HUES64 (cell line): ENCODE data around the gene RPL29.

ENCODE experiments used
- H3K27ac ChIP-seq: 2 replicates; pipeline ENCODE4 v1.7.0; 2013; ENCODE audit warnings: low read depth, low read length, inconsistent platforms
- H3K27me3 ChIP-seq: 2 replicates; pipeline ENCODE4 v1.6.1; 2013; ENCODE audit warnings: mild to moderate bottlenecking, low read length; ENCODE audit not compliant: insufficient read depth
- H3K36me3 ChIP-seq: 2 replicates; pipeline ENCODE4 v1.6.1; 2013; ENCODE audit warnings: mild to moderate bottlenecking, low read length; ENCODE audit not compliant: insufficient read depth
- H3K4me1 ChIP-seq: 2 replicates; pipeline ENCODE4 v1.6.1; 2013; ENCODE audit warnings: mild to moderate bottlenecking, low read length, moderate library complexity; ENCODE audit not compliant: insufficient read depth
- H3K4me3 ChIP-seq: 2 replicates; pipeline ENCODE4 v1.5.1; 2013; ENCODE audit warnings: mild to moderate bottlenecking, low read length, moderate library complexity
- H3K9ac ChIP-seq: 2 replicates; pipeline ENCODE4 v1.6.1; 2013; ENCODE audit warnings: mild to moderate bottlenecking, low read depth, low read length
- H3K9me3 ChIP-seq: 2 replicates; pipeline ENCODE4 v1.6.1; 2013; ENCODE audit warnings: low read depth, low read length; ENCODE audit not compliant: insufficient read depth
- WGBS: fragments of 150-250, 120-280 bp; methylation state at CpG from one replicate; pipeline ENCODE4 v1.1.7; 2013; ENCODE audit warnings: missing lambda C conversion rate; 5-methylcytosine and 5-hydroxymethylcytosine counted together

Gene RPL29

GRCh38 chr3:51977446-51978142 lies 18.1 kb downstream of the RPL29 start:
- no peak overlapping the region for H3K27ac ChIP-seq
- no peak overlapping the region for H3K9ac ChIP-seq
- H3K36me3 ChIP-seq = no peaks in the 10 kb centered on the region
- peaks cover 18% of the 10 kb centered on the region for H3K4me1 ChIP-seq
- H3K9me3 ChIP-seq = no peaks in the 10 kb centered on the region
- H3K27me3 ChIP-seq = peaks cover 36% of the 10 kb centered on the region
- 96% methylated on average over 9 of the region's 9 CpGs for WGBS
- no peak overlapping the region for H3K4me3 ChIP-seq

GRCh38 chr3:51975852-51976549 lies 19.7 kb downstream of the RPL29 start:
- Histone ChIP-seq H3K9me3 (no peaks in the 10 kb centered on the region), H3K4me1 (peaks cover 14% of the 10 kb centered on the region; the same call in 1 of the 2 replicates), H3K27ac (no peak overlapping the region), H3K4me3 (peak overlapping the region; percentile 52), H3K27me3 (peaks cover 36% of the 10 kb centered on the region), H3K36me3 (no peaks in the 10 kb centered on the region), H3K9ac (no peak overlapping the region)
- WGBS = 49% methylated on average over 46 of the region's 46 CpGs

- Histone ChIP-seq H3K27ac (no peak within 1 kb of the TSS), H3K27me3 (peaks cover 36% of the 10 kb centered on the region), H3K4me1 (peaks cover 14% of the 10 kb centered on the region; the same call in 1 of the 2 replicates), H3K9me3 (no peaks in the 10 kb centered on the region), H3K36me3 (no peaks in the 10 kb centered on the region), H3K4me3 (peak within 1 kb of the TSS; percentile 58), H3K9ac (peak within 1 kb of the TSS; percentile 32)
- WGBS = 4% methylated on average over 63 of the region's 63 CpGs
Observed at GRCh38 chr3:51974963-51975851, 20.5 kb downstream of the RPL29 start, which contains the start of gene ABHD14A. ABHD14A (plus strand) TSS chr3:51975064; CDS start chr3:51975136, 72 bp downstream.

- Histone ChIP-seq H3K4me3 (peak overlapping the region; percentile 58), H3K9ac (peak overlapping the region; percentile 32), H3K27me3 (peaks cover 36% of the 10 kb centered on the region), H3K27ac (no peak overlapping the region), H3K9me3 (no peaks in the 10 kb centered on the region), H3K4me1 (peaks cover 17% of the 10 kb centered on the region), H3K36me3 (no peaks in the 10 kb centered on the region)
- 52% methylated on average over 30 of the region's 30 CpGs for WGBS
Observed at GRCh38 chr3:51974277-51974962, 21.3 kb downstream of the RPL29 start.

- Histone ChIP-seq H3K36me3 (no peaks in the 10 kb centered on the region), H3K4me1 (peaks cover 32% of the 10 kb centered on the region), H3K27ac (no peak overlapping the region), H3K9ac (no peak overlapping the region), H3K27me3 (peaks cover 27% of the 10 kb centered on the region), H3K9me3 (no peaks in the 10 kb centered on the region), H3K4me3 (no peak overlapping the region)
- 94% methylated on average over 11 of the region's 11 CpGs for whole genome bisulfite sequencing
Observed at GRCh38 chr3:51971350-51971749, 24.3 kb downstream of the RPL29 start.

GRCh38 chr3:51970606-51971300 lies 24.9 kb downstream of the RPL29 start:
- Histone ChIP-seq H3K27me3 (peaks cover 22% of the 10 kb centered on the region), H3K9ac (no peak overlapping the region), H3K27ac (no peak overlapping the region), H3K36me3 (no peaks in the 10 kb centered on the region), H3K4me1 (peaks cover 36% of the 10 kb centered on the region), H3K4me3 (no peak overlapping the region), H3K9me3 (no peaks in the 10 kb centered on the region)
- 88% methylated on average over 6 of the region's 6 CpGs for WGBS

- 90% methylated on average over 4 of the region's 4 CpGs for WGBS
- no peak overlapping the region for H3K27ac ChIP-seq
- H3K27me3 ChIP-seq = peaks cover 16% of the 10 kb centered on the region
- H3K36me3 ChIP-seq = no peaks in the 10 kb centered on the region
- H3K4me3 ChIP-seq = no peak overlapping the region
- no peaks in the 10 kb centered on the region for H3K9me3 ChIP-seq
- H3K4me1 ChIP-seq = peaks cover 32% of the 10 kb centered on the region
- H3K9ac ChIP-seq = no peak overlapping the region
Observed at GRCh38 chr3:51969841-51970240, 25.9 kb downstream of the RPL29 start.

- H3K4me1 ChIP-seq = peaks cover 30% of the 10 kb centered on the region
- H3K27ac ChIP-seq = peak overlapping the region; percentile 94
- 84% methylated on average over 6 of the region's 6 CpGs for WGBS
- peaks cover 14% of the 10 kb centered on the region for H3K27me3 ChIP-seq
- H3K4me3 ChIP-seq = peak overlapping the region; percentile 81
- H3K36me3 ChIP-seq = no peaks in the 10 kb centered on the region
- H3K9ac ChIP-seq = peak overlapping the region; percentile 75
- H3K9me3 ChIP-seq = no peaks in the 10 kb centered on the region
Observed at GRCh38 chr3:51968883-51969678, 26.6 kb downstream of the RPL29 start.

- H3K9me3 ChIP-seq = no peaks in the 10 kb centered on the region
- 7% methylated on average over 4 of the region's 11 CpGs for WGBS
- H3K27ac ChIP-seq = peak overlapping the region; percentile 94
- peaks cover 8% of the 10 kb centered on the region; the same call in 1 of the 2 replicates for H3K27me3 ChIP-seq
- H3K4me3 ChIP-seq = peak overlapping the region; percentile 81
- no peaks in the 10 kb centered on the region for H3K36me3 ChIP-seq
- H3K9ac ChIP-seq = peak overlapping the region; percentile 95
- H3K4me1 ChIP-seq = peaks cover 29% of the 10 kb centered on the region
Observed at GRCh38 chr3:51968170-51968775, 27.4 kb downstream of the RPL29 start.
